GM18868 (cell line): ENCODE data around the gene TSEN2.

ENCODE experiments used
- ATAC-seq: cut with Tn5 transposase; IDR thresholded peaks from one replicate; pipeline ENCODE4 v1.9.1; 2021; ENCODE audit warnings: mild to moderate bottlenecking, moderate library complexity; ENCODE audit not compliant: unreplicated experiment

The TSEN2 gene

DNA sequence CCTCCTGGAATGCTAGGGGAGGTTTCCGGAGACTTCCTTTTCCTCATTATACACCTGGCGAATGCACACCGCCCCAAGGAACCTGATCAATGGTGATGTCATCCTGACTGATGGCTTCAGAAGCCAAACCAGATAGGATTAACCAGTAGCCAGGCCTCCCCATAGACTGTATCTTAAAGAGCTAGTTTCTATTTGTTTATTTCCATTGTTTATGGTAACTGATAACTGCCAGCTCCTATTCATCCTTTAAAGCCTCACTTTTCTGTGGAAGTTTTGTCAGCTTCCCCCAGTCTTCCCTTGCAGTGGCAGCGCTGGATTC is 61.2 kb downstream of the TSEN2 start, which contains the start of gene MKRN2OS:
Gene MKRN2OS, minus strand, starts transcription at position 27 of the 319 bp plus-strand sequence. CDS start 35 bp downstream, outside the sequence.
- no peak for ATAC-seq

DNA sequence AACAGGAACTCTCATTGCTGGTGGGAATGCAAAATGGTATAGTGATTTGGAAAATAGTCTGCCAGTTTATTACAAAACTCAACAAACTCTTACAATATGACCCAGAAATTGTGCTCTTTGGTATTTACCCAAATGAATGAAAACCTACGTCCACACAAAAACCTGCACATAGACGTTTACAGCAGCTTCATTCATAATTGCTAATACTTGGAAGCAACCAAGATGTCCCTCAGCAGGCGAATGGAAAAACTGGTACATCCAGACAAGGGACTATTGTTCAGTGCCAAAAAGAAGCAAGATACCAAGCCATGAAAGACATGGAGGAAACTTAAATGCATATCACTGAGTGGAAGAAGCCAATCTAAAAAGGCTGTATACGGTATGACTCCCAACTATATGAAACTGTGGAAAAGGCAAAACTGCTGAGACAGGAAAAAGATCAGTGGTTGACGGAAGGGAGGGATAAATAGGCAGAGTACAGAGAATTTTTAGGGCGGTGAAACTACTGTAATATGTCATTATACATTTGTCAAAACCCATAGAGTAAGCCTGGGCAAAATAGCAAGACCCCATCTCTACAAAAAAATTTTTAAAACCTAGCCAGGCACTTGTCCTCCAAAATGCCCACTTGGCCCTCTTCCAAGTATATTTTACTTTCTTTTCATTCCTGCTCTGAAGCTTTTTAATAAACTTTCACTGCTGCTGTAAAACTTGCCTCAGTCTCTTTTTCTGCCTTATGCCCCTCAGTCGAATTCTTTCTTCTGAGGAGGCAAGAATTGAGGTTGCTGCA is 65.9 kb downstream of the TSEN2 start:
- ATAC-seq, result no peak

DNA sequence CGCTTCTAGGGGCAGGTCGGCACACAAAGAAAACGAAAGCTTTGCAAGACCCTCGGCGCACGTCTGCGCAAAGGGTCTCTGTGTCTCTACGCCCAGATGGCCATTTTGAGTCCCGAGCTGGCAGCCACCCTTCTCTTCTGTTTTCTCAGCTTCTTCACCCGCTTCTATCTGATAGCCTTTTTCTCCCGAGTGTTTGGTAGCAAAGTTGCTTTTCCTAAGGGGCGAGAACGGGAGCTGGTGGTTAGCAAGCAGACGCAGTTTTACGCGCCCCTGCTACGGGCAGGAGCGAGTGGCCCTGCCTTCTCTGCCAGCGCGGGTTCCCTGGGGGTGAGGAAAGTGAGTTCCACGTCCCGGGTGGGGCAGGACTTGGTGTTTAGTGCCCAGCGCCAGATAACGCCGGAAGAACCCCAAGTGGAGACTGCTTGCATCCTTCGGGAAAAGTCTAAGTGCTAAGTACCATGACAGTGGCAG is 69.7 kb downstream of the TSEN2 start:
- ATAC-seq, result no peak

DNA sequence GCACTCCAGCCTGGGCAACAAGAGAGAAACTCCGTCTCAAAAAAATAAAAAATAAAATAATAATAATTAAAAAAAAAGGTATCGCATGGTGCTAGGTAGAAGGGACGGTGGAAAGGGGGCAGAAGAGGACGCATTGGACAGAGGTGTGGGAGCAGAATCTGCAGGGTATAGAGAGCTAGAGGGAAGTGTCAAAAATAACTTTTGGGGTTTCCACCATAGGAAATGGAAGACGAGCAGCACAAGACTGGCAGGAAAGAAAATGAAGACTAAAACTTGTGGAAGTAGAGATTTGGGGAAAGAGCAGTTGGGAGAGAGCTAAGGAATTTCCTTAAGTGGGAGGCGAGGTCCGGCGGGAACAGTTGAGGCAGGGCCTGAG is 72.0 kb downstream of the TSEN2 start:
- ATAC-seq, result no peak

DNA sequence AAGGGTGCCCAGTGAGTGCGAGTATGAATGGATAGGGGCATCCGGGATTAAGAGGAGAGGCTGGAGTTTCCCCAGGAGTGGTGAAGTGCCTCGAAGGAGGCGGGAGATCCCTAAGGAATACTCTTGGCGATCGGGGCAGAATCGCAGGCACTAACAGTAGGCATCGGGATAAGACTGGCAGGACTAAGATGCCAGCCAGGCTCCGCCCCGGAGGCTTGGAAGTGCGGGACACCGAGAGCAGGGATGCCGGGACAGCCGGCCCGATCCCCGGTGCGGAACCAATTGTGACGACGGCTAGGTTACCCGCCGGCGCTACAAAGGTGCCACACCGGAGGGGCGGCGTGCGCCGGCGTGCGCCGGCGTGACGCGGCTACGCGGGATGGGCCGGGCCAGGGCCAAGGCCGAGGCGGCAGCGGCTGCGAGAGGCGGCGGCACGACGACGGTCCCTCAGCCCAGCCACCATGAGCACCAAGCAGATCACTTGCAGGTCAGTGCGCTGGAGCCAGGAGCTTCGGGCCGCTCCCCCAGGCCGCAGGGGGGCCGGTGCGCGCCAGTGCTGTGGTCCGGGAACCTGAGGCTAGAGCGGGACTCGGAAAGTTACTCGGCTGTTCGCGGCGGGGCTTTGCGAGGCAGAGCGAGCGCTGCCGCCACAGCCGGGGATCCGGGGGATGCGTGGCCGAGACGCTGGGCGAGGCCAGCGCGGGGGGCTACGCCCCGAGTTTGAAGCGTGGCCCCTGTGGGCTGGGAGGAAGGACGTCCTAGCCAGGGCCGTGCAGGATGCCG is 72.6 kb downstream of the TSEN2 start, which contains the start of gene MKRN2:
Gene MKRN2, plus strand, starts transcription at position 398 of the 783 bp plus-strand sequence. Its CDS starts 64 bp downstream, at position 462.
- peak; percentile 66 for ATAC-seq

DNA sequence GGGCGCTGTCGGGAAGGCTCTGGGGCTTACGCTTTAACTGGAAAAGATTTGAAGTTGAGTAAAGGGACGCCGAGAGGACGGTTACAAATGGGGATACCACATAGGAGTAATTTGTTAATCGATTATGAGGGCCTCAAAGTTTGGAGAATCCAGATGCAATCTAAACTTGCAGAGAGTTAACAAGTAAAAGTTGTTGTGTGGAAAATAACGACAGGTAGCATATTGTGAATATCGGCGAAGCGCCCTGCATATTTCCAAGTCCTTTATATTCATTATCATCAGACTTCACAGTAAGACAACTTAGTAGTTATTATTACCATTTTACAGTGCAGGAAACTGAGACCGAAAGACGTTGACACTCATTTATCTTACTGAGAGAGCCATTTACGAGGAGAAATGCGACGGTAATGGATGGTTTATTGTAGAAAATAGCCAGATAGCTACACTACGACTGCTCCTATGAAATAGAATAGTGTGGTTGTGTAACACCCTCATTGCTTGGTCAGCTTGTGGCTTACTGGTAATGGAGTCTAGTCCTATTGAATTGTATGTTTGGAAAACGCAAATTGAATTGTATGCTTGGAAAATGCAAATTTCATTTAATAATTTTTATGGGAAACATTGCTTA is 73.3 kb downstream of the TSEN2 start:
- ATAC-seq, result no peak

DNA sequence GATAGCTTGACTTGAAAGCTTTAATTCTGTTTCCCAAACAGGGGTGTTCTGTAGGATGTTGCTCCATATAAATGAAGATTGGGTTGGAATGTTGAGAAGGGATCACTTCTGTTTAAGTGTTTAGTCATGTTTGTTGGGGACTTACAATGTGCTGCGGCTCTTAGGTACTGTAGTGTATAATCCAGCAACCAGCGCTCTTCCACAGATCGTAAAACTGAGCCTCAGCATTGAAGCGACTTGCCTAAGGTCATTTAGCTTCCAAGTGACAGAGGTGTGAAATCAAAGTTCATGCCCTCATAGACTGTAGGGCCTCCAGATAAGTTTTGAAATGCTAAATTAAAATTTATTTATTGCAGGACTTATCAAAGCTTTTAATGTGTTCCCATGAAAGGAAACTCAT is 74.4 kb downstream of the TSEN2 start:
- no peak for ATAC-seq

DNA sequence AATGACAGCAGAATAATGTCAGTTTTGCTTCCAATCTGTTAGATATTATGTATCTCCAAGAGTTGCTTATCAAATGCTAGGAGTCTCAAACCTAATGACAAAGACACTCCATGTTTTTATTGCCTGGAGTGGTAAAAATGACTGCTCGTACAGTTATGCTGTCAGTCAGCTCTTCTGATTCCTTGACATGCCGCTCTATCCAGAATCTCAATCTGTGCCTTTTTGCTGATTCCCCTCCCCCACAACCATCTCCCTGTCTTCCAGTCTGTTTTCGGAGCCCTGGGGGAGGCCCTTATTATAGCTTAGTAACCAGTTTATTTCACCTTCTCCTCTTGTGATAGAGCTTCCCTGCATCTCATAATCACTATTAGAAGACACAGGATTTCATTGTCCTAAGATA is 75.2 kb downstream of the TSEN2 start:
- no peak for ATAC-seq

DNA sequence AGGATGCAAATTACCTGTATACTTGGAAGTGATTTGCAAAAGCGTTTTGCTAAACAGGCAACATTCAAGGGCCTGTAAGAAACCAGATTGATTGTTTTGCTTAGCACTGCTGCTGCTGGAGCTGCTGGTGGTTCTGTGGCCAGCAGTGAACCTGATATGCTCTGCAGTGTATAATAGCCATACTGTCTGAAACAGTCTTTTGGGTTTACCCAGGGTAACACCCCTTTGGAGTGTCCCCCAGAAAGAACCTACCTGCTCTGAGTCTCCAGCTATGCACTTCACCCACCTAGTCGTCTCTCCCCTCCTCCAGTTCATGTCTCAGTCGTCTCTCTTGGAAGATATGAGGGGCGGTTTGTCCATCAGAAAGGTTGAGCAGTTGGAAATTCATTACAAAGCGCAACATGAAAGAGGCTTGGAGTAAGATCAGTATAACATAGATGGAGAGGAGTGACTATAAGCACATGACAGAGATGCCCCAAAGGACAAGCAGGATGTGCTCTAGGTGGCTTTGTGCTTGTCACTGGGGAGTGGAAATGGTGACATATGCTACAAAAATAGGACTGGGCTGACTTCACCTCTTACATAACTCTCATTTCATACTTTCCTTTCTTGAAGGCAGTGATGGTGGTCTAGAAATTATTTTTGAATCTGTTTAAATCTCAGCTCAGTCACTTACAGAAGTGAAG is 76.4 kb downstream of the TSEN2 start:
- ATAC-seq, result peak; percentile 77

DNA sequence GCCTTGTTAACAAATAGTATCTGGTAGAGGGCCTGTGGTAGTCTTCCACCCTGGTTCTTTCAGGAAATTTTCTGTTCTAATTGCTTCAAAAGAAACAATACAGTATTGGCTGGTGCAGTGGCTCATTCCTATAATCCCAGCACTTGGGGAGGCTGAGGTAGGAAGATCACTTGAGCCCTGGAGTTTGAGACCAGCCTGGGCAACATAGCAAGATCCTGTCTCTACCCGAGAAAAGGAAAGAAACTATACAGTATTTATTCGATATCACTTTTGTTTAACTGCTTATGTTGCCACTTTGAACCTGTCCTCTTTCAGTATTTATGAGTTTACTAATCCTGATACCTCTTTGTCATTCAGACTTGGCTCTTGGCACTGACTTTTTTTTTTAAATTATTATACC is 77.1 kb downstream of the TSEN2 start:
- no peak for ATAC-seq

DNA sequence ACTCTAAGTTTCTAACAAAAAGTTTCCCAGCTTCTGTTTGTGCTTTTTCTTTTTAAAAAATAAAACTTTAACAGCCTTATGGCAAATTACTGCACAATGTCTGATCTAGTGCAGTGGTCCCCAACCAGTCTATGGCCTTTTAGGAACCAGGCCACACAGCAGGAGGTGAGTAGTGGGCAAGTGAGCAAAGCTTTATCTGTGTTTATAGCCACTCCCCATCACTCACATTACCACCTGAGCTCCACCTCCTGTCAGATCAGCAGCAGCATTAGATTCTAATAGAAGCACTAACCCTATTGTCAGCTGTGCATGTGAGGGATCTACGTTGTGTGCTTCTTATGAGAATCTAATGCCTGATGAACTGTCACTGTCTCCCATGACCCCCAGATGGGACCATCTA is 78.2 kb downstream of the TSEN2 start:
- ATAC-seq, result no peak

DNA sequence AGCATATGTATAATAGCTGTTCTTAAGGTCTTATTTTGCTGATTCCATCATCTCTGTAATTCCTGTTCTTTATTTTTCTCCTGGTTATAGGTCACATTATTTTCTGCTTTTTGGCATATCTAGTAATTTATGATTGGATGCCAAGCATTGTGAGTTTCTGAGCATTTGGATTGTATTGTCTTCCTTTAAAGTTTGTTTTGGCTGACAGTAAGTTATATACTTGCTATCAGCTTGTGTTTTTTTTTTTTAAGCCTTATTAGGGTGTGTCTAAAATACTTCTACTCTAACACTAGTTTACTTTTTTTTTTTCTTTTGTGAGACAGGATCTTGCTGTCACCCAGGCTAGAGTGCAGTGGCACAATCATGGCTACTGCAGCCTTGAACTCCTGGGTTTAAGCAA is 82.7 kb downstream of the TSEN2 start:
- ATAC-seq, result no peak

DNA sequence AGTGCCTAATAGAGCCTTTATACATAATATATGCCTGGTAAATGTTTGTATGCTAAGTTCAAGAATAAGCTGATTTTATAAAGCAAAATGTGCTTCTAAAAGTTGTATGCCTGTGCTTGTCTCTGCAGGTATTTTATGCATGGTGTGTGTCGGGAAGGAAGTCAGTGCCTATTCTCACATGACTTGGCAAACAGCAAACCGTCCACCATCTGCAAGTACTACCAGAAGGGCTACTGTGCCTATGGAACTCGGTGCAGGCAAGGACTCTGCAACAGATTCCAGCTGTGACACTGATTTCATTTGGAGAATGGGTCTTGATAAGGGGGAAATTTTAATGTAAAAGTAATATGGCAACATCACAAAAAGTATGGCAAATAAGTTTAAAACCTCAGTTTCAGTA is 84.5 kb downstream of the TSEN2 start:
- ATAC-seq, result no peak

DNA sequence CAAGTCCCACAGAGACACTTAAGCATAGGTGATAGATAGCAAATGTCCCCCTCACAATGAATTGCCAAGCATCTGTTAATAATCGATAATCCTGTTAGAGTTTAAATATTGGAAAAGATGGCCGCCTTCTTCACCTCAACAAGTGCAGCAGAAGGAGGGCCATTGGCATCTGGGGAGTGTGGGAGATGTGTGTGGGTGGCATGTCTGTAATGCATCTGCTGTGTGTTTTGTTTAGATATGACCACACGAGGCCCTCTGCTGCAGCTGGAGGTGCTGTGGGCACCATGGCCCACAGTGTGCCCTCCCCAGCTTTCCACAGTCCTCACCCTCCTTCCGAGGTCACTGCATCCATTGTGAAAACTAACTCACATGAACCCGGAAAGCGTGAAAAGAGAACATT is 85.6 kb downstream of the TSEN2 start:
- ATAC-seq, result no peak

DNA sequence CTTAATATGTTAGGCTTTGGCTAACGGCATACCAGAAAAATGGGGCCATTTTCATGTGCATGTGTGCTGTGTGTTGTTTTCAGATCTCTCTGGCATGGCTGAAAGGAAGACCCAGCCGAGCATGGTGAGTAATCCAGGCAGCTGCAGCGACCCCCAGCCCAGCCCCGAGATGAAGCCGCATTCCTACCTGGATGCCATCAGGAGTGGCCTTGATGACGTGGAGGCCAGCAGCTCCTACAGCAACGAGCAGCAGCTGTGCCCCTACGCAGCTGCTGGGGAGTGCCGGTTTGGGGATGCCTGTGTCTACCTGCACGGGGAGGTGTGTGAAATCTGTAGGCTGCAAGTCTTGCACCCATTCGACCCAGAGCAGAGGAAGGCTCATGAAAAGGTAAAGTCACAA is 87.7 kb downstream of the TSEN2 start:
- ATAC-seq, result no peak

DNA sequence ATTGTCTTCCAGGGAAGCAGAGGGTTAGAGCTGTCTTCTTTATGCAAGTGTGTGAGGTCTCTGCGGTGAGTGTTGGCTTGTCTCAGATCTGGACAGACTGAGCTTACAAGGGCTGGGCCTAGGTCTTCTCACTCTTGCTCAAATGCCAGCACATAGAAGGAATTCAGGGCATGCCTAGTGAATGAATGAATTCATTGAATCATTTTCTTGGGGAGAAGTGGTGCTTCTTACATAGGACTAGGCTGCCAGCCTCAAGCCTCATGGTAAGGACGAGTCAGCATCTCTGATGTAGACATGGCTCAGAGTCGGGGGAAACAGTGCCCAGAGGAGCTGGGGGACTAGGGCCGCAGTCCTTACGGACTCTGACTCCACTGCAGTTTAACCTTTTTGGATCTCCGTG is 89.9 kb downstream of the TSEN2 start:
- ATAC-seq, result no peak

DNA sequence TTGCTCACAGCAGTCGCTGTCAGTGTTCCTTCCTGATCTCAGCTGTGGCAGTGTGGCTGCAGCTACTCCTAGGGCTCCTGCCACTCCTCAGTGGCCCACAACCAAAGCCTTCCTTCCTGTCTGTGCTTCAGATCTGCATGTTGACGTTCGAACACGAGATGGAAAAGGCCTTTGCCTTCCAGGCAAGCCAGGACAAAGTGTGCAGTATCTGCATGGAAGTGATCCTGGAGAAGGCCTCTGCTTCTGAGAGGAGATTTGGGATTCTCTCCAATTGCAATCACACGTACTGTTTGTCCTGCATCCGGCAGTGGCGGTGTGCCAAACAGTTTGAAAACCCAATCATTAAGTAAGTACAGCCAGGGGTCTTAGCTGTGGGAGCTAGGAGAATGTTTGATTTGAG is 90.4 kb downstream of the TSEN2 start:
- no peak for ATAC-seq

DNA sequence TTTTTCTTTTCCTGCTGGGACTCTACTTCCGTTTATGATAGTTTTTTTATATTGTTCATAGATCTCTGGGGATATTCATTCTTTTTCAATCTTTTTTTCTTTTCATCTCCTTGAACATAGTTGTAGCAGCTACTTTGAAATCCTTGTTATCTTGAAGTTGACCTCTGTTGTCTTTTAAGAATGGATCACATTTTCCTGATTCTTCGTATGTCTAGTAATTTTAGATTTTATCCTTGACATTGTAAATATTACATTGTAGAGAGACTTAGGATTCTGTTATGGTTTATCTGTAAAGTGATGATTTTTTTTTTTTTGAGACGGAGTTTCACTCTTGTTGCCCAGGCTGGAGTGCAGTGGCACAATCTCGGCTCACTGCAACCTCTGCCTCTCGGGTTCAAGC is 93.1 kb downstream of the TSEN2 start:
- no peak for ATAC-seq

DNA sequence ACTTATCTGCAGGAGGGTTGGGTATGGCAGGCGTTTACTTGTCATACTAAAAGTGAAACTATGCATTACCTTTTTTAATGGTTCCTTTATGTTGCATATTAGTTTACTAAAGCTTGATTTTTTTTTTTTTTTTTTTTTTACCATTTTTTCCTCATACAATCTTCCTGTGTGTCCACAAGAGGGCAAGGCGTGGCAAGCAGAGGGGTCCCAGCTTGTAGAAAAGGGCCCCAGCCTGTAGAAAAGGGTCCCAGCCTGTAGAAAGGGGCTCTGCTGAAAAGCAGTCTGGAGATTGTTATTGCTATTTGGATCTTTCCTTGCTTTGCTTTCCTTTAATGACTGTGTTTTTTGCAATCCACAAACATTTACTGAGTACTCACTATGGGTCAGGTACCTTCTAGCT is 94.5 kb downstream of the TSEN2 start:
- no peak for ATAC-seq

DNA sequence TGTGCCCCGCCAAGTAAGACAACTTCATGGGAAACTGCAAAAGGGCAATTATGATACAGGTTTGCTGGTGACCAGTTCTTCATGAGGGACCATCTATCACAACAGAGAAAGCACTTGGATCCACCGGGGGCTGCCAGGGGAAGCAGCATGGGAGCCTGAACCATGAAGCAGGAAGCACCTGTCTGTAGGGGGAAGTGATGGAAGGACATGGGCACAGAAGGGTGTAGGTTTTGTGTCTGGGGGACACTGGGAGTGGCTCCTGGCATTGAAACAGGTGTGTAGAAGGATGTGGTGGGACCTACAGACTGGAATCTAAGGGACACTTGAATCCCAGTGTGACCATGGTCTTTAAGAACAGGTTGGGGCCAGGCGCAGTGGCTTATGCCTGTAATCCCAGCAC is 95.2 kb downstream of the TSEN2 start:
- no peak for ATAC-seq

DNA sequence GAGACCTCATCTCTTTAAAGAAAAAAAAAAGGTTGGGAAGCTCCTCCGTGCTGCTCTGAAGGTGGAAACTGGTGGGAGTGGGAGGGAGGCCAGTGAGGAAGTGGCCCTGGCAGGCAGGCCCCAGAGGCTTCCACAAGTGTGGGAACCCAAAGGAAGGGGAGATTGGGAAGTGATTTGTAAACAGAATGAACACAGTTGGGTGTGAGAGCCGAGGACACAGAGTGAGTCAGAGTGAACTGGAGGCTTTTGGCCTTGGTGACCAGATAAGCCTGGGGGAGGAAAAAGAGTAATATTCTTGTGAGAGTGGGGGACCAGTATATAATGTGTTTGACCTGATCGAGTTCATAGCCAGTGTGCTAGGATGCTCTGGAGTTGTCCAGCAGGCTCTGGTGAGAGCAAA is 95.6 kb downstream of the TSEN2 start:
- ATAC-seq, result no peak
